ENCODE results near the gene CACNB1. TPM values are rescaled to one million over a fixed set of nuclear protein-coding genes. Genes with fewer than 3 reads are reported as not detected.

CACNB1 gene
- polyA plus RNA-seq, 1 of the 3 experiments (the other 2 are of a cell fraction), result 7.4 TPM

Other genes starting within 250 kb of the CACNB1 start
- not detected in 2 replicates for gene FBXO47, start 230.3 kb downstream of the CACNB1 start, polyA plus RNA-seq (2012; rRNA removed)
- 1.5 and 2.4 TPM in 2 replicates for gene PLXDC1, start 46.0 kb downstream of the CACNB1 start, polyA plus RNA-seq (2012; rRNA removed)
- gene ARL5C, start 31.5 kb downstream of the CACNB1 start, polyA plus RNA-seq (2012; rRNA removed), result not detected in 2 replicates
- 2,966 and 3,473 TPM in 2 replicates for gene RPL19, start 2.6 kb upstream of the CACNB1 start, polyA plus RNA-seq (2012; rRNA removed)
- gene STAC2, start 28.3 kb upstream of the CACNB1 start, polyA plus RNA-seq (2012; rRNA removed), result 0.07 and 0.08 TPM in 2 replicates
- 2.2 and 2.7 TPM in 2 replicates for gene FBXL20, start 204.0 kb upstream of the CACNB1 start, polyA plus RNA-seq (2012; rRNA removed)